Thyroid gland (tissue), 4 donors: ENCODE measurements around the gene USP3.

Experiments used
- POLR2A ChIP-seq, 2 donors: fragments of 450-650 bp; IDR thresholded peaks; one replicate each; pipeline ENCODE4 v1.6.1; 2017; ENCODE audit warnings: antibody characterized with exemption in 2 of 2, mild to moderate bottlenecking in 2 of 2, moderate library complexity in 1 of 2
- TF ChIP-seq, protein P1 (sequence below), 6 experiments: fragments of 200-600 bp in 3 of 6; fragments of 450-650 bp in 3 of 6; sonication (generic) in 3 of 6; IDR thresholded peaks; one replicate each; pipeline ENCODE4 v1.5.1; 2016 to 2019; ENCODE audit warnings: antibody characterized with exemption in 6 of 6, mild to moderate bottlenecking in 2 of 6, inconsistent platforms in 1 of 6, moderate library complexity in 1 of 6

DNA sequence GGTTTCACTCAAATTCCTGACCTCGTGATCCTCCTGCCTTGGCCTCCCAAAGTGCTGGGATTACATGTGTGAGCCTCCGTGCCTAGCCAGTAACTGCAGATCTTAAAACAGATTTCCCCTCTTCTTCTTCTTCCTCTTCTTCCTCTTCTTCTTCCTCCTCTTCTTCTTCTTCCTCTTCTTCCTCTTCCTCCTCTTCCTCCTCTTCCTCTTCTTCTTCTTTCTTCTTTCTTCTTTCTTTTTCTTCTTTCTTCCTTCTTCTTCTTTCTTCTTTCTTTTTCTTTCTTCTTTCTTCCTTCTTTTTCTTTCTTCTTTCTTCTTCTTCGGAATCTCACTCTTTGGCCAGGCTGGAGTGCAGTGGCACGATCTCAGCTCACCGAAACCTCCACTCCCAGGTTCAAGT, 7.8 kb downstream of the USP3 start:
- TF ChIP-seq, protein P1, sequence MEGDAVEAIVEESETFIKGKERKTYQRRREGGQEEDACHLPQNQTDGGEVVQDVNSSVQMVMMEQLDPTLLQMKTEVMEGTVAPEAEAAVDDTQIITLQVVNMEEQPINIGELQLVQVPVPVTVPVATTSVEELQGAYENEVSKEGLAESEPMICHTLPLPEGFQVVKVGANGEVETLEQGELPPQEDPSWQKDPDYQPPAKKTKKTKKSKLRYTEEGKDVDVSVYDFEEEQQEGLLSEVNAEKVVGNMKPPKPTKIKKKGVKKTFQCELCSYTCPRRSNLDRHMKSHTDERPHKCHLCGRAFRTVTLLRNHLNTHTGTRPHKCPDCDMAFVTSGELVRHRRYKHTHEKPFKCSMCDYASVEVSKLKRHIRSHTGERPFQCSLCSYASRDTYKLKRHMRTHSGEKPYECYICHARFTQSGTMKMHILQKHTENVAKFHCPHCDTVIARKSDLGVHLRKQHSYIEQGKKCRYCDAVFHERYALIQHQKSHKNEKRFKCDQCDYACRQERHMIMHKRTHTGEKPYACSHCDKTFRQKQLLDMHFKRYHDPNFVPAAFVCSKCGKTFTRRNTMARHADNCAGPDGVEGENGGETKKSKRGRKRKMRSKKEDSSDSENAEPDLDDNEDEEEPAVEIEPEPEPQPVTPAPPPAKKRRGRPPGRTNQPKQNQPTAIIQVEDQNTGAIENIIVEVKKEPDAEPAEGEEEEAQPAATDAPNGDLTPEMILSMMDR (IDR thresholded peaks at IDR 0.05): no peak
- no peak for TF ChIP-seq POLR2A (IDR thresholded peaks at IDR 0.05)
